Esophagus squamous epithelium (tissue), 4 donors: ENCODE measurements around the gene TANC1.

Experiments used
- CTCF ChIP-seq, 6 experiments: fragments of 450-650 bp in 4 of 6; fragments of 200-600 bp in 2 of 6; sonication (generic) in 2 of 6; IDR thresholded peaks; one replicate each; pipeline ENCODE4 v1.5.1; 2016 to 2019; ENCODE audit warnings: antibody characterized with exemption in 6 of 6, mild to moderate bottlenecking in 4 of 6, moderate library complexity in 4 of 6
- POLR2A ChIP-seq, 4 donors: fragments of 450-650 bp; IDR thresholded peaks; one replicate each; pipeline ENCODE4 v1.6.1; 2017; ENCODE audit warnings: antibody characterized with exemption in 4 of 4, mild to moderate bottlenecking in 4 of 4, moderate library complexity in 3 of 4

GRCh38 chr2:159045545-159046454, 77.4 kb downstream of the TANC1 start:
- TF ChIP-seq CTCF (IDR thresholded peaks at IDR 0.05): no peak
- no peak for TF ChIP-seq POLR2A (IDR thresholded peaks at IDR 0.05)
